Left colon (tissue), 2 donors: Measurements from ENCODE around the gene COPS7A. TPM values are rescaled to one million over a fixed set of nuclear protein-coding genes. Genes with fewer than 3 reads are reported as not detected.
"Not testable (repeated sequence)": the region's sequence is repeated elsewhere in the genome, so short reads cannot be mapped to it uniquely, and the experiment has no call there.

Experiments used
- ATAC-seq: fragments of 200-7000 bp; cut with Tn5 transposase; one replicate; pipeline ENCODE4 v1.9.1; 2020; ENCODE audit warnings: mild to moderate bottlenecking, moderate library complexity
- DNase-seq, 2 donors: peaks; one replicate each; pipeline ENCODE4 v3.0.0-alpha.2; 2020
- intact Hi-C, 2 donors: fragments of 100-400 bp; cut with DNase I in 1 of 2; cut with micrococcal nuclease in 1 of 2; formaldehyde crosslinking; loops; one replicate each; pipeline versions ENCODE4 v1.11.2 to v1.14.0; 2022; cut with DNase I, micrococcal nuclease
- total RNA-seq, 2 donors: library from RNA; stranded (reverse); fragmentation: NEBNext Ultra II Directional; extraction: Animal tissue kit (Norgen Biotek cat#: 25700); gene quantifications; one replicate each; pipeline ENCODE4 v1.2.1, GENCODE V29; 2021
- donor health status: DM: no; HTN: no; CAD: no.
- donor health status: DM: yes; HTN: yes; CAD: no.

The COPS7A gene
- total RNA-seq, 2 donors from 2014 or later, result 37.2 to 40.8 TPM

GRCh38 chr12:6742834-6743233, 19.0 kb downstream of the COPS7A start:
- DNase-seq (no peak), ATAC-seq (no peak)
- intact Hi-C loops, result no loop called here

- intact Hi-C loops, ATAC-seq, DNase-seq: not testable (repeated sequence)
These were observed 19.5 kb downstream of the COPS7A start for GRCh38 chr12:6743300-6743699.

GRCh38 chr12:6745741-6746525, 22.1 kb downstream of the COPS7A start:
- ATAC-seq (peak; percentile 25), DNase-seq (no peak)
- intact Hi-C loops, result loop anchor here in 1 of 2 donors (5.0 kb wide), 1 partner anchor 36 kb away; no protein-coding TSS in a partner anchor

- no peak for DNase-seq
These were observed 23.4 kb downstream of the COPS7A start for GRCh38 chr12:6747216-6747615.

GRCh38 chr12:6748761-6749160, 24.9 kb downstream of the COPS7A start:
- intact Hi-C loops, result loop anchor here in 1 of 2 donors (5.0 kb wide), 1 partner anchor 34 kb away; no protein-coding TSS in a partner anchor
- ATAC-seq (no peak), DNase-seq (no peak)

More at GRCh38 chr12:6747216-6747615, 23.4 kb downstream of the COPS7A start:
- no peak for ATAC-seq
- intact Hi-C loops, result loop anchor here in 1 of 2 donors (5.0 kb wide), 1 partner anchor 35 kb away; no protein-coding TSS in a partner anchor

- DNase-seq (no peak), ATAC-seq (no peak)
- intact Hi-C loops, result loop anchor here in 1 of 2 donors (10.0 kb wide), 1 partner anchor 74 kb away; the partner anchor contains the start of genes GPR162 and P3H3
These were observed 26.7 kb downstream of the COPS7A start for GRCh38 chr12:6750506-6750905.

GRCh38 chr12:6751767-6752166, 27.9 kb downstream of the COPS7A start:
- ATAC-seq, result no peak
- DNase-seq, result no peak
- intact Hi-C loops, result loop anchor here in 1 of 2 donors (10.0 kb wide), 1 partner anchor 73 kb away; the partner anchor contains the start of genes GPR162 and P3H3

GRCh38 chr12:6752167-6752920, 28.5 kb downstream of the COPS7A start:
- ATAC-seq (peak; percentile 22), DNase-seq (peak; percentile 68 to 70)
- intact Hi-C loops, result loop anchor here in 1 of 2 donors (10.0 kb wide), 1 partner anchor 72 kb away; the partner anchor contains the start of genes GPR162 and P3H3

GRCh38 chr12:6752921-6753771, 29.3 kb downstream of the COPS7A start, which contains the start of gene MLF2:
Gene MLF2, minus strand, starts transcription at chr12:6753141. Its CDS starts 807 bp downstream, at chr12:6752334.
- ATAC-seq (peak; percentile 91), DNase-seq (peak; percentile 98 to 99)
- intact Hi-C loops, result loop anchor here in 1 of 2 donors (10.0 kb wide), 1 partner anchor 72 kb away; the partner anchor contains the start of genes GPR162 and P3H3

- peak; percentile 0 for ATAC-seq
- intact Hi-C loops, result loop anchor here in 1 of 2 donors (10.0 kb wide), 1 partner anchor 71 kb away; the partner anchor contains the start of genes GPR162 and P3H3
- DNase-seq, result no peak
These were observed 30.0 kb downstream of the COPS7A start for GRCh38 chr12:6753772-6754356.

GRCh38 chr12:6754411-6754810, 30.6 kb downstream of the COPS7A start:
- ATAC-seq (no peak), DNase-seq (no peak)
- intact Hi-C loops, result loop anchor here in 1 of 2 donors (10.0 kb wide), 1 partner anchor 70 kb away; the partner anchor contains the start of genes GPR162 and P3H3

GRCh38 chr12:6757028-6757690, 33.3 kb downstream of the COPS7A start:
- ATAC-seq (no peak), DNase-seq (no peak)
- intact Hi-C loops, result loop anchor here in 1 of 2 donors (10.0 kb wide), 1 partner anchor 68 kb away; the partner anchor contains the start of genes GPR162 and P3H3

GRCh38 chr12:6758506-6759095, 34.8 kb downstream of the COPS7A start:
- DNase-seq (no peak), ATAC-seq (no peak)
- intact Hi-C loops, result loop anchor here in 1 of 2 donors (10.0 kb wide), 1 partner anchor 66 kb away; the partner anchor contains the start of genes GPR162 and P3H3

- intact Hi-C loops, result loop anchor here in 1 of 2 donors (10.0 kb wide), 1 partner anchor 65 kb away; the partner anchor contains the start of genes GPR162 and P3H3
These were observed 35.9 kb downstream of the COPS7A start for GRCh38 chr12:6759741-6760140.

GRCh38 chr12:6763380-6763779, 39.5 kb downstream of the COPS7A start:
- intact Hi-C loops, result no loop called here
- DNase-seq (no peak), ATAC-seq (no peak)

More at GRCh38 chr12:6759741-6760140, 35.9 kb downstream of the COPS7A start:
- no peak for ATAC-seq
- DNase-seq, result no peak

GRCh38 chr12:6764011-6764828, 40.4 kb downstream of the COPS7A start:
- DNase-seq, result peak; percentile 80 to 97
- intact Hi-C loops, result no loop called here
- peak; percentile 76 for ATAC-seq
